Measurements from ENCODE around the gene CSMD2. TPM values are rescaled to one million over a fixed set of nuclear protein-coding genes. Genes with fewer than 3 reads are reported as not detected.

Gene CSMD2
- total RNA-seq, 1 experiment from 2014 or later, result not detected

- no peak overlapping the region for H3K4me2 ChIP-seq
- no peak overlapping the region for H3K4me3 ChIP-seq
- H3K4me1 ChIP-seq (replicated peaks; ENCODE audit: insufficient read depth), result no peaks in the 10 kb centered on the region
- no peaks in the 10 kb centered on the region for H3F3A ChIP-seq (ENCODE audit: insufficient read depth, low read depth)
- H4K20me1 ChIP-seq (ENCODE audit: insufficient read depth), result no peaks in the 10 kb centered on the region
- ChIA-PET POLR2A (ENCODE audit: unreplicated experiment) (no interaction called here), CTCF (no interaction called here)
- H3K36me3 ChIP-seq (ENCODE audit: low read depth), result no peaks in the 10 kb centered on the region
- no peaks in the 10 kb centered on the region for H3K79me2 ChIP-seq (ENCODE audit: low read depth)
- no peak overlapping the region for H2AFZ ChIP-seq
- H3K9me2 ChIP-seq (ENCODE audit: insufficient read depth), result no peaks in the 10 kb centered on the region
- intact Hi-C loops (cut with micrococcal nuclease; ENCODE audit: unreplicated experiment), result no loop called here
- DNase-seq, result no peak
- BruUV-seq (replicated peaks), result no TSS peak
- TF ChIP-seq EZH2 (IDR thresholded peaks at IDR 0.05; ENCODE audit: low read depth) (no peak), CTCF (conservative IDR thresholded peaks at IDR 0.05) (no peak)
- peaks cover 29% of the 10 kb centered on the region; the same call in 1 of the 2 replicates for H3K27me3 ChIP-seq (ENCODE audit: insufficient read depth, low read depth)
- H3K9me3 ChIP-seq (ENCODE audit: insufficient read depth, low read depth), result no peaks in the 10 kb centered on the region
- no peak overlapping the region for H3K27ac ChIP-seq
Measured at GRCh38 chr1:33986390-33987095, 178.5 kb downstream of the CSMD2 start.

GRCh38 chr1:33985656-33986055, 179.4 kb downstream of the CSMD2 start:
- no peak for TF ChIP-seq EZH2 (IDR thresholded peaks at IDR 0.05; ENCODE audit: low read depth)
- no peak for TF ChIP-seq CTCF (conservative IDR thresholded peaks at IDR 0.05)
- no peak overlapping the region for H3K4me2 ChIP-seq
- no peak for DNase-seq
- H3K36me3 ChIP-seq (ENCODE audit: low read depth), result no peaks in the 10 kb centered on the region
- no peaks in the 10 kb centered on the region for H3K9me3 ChIP-seq (ENCODE audit: insufficient read depth, low read depth)
- no peak overlapping the region for H2AFZ ChIP-seq
- no peaks in the 10 kb centered on the region for H3F3A ChIP-seq (ENCODE audit: insufficient read depth, low read depth)
- no peak overlapping the region for H3K4me3 ChIP-seq
- no TSS peak for BruUV-seq (replicated peaks)
- no peaks in the 10 kb centered on the region for H4K20me1 ChIP-seq (ENCODE audit: insufficient read depth)
- no peaks in the 10 kb centered on the region for H3K79me2 ChIP-seq (ENCODE audit: low read depth)
- ChIA-PET CTCF (no interaction called here), POLR2A (ENCODE audit: unreplicated experiment) (no interaction called here)
- intact Hi-C loops (cut with micrococcal nuclease; ENCODE audit: unreplicated experiment), result no loop called here
- no peaks in the 10 kb centered on the region for H3K9me2 ChIP-seq (ENCODE audit: insufficient read depth)
- no peak overlapping the region for H3K27ac ChIP-seq
- H3K27me3 ChIP-seq (ENCODE audit: insufficient read depth, low read depth), result peaks cover 29% of the 10 kb centered on the region; the same call in 1 of the 2 replicates
- no peaks in the 10 kb centered on the region for H3K4me1 ChIP-seq (replicated peaks; ENCODE audit: insufficient read depth)

DNA sequence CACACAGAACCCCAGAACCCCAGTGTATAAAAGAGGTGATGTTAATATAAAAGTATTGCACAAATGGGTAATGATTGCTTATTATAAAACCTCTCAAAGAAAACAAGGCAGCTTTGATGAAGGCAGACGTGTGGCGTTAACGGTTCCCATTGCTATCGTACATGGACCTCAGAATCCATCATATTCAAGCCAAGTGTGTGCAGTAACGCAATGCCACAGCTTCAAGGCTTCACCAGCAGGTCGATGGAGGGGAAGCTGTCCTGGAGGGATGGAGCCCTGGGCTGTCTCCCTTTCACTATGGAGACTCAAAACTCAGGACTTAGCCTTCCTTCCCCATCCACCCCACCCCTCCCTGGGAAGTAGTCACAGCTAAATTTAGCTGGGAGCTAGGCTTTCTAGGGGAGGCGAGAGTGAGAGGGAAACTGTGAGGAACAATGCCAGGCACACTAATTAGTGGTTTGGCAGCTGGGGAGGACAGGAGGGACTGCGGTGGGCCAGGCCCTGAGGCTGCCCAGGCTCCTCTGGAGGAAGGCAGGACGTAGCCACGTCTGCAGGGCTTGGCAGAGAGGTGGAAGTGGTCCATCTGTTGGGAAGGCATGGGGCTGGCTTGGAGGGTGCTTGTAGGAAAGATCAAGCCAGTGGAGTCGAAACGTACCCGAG, 180.0 kb downstream of the CSMD2 start:
- Histone ChIP-seq H3K27me3 (ENCODE audit: insufficient read depth, low read depth) (peaks cover 30% of the 10 kb centered on the region; the same call in 1 of the 2 replicates), H3K4me1 (replicated peaks; ENCODE audit: insufficient read depth) (no peaks in the 10 kb centered on the region), H4K20me1 (ENCODE audit: insufficient read depth) (no peaks in the 10 kb centered on the region), H3K9me3 (ENCODE audit: insufficient read depth, low read depth) (no peaks in the 10 kb centered on the region), H3K9me2 (ENCODE audit: insufficient read depth) (no peaks in the 10 kb centered on the region), H2AFZ (no peak overlapping the region), H3K79me2 (ENCODE audit: low read depth) (no peaks in the 10 kb centered on the region), H3K27ac (no peak overlapping the region), H3F3A (ENCODE audit: insufficient read depth, low read depth) (no peaks in the 10 kb centered on the region), H3K4me2 (no peak overlapping the region), H3K36me3 (ENCODE audit: low read depth) (no peaks in the 10 kb centered on the region), H3K4me3 (no peak overlapping the region)
- CTCF ChIA-PET, result no interaction called here
- intact Hi-C loops (cut with micrococcal nuclease; ENCODE audit: unreplicated experiment), result no loop called here
- POLR2A ChIA-PET (ENCODE audit: unreplicated experiment), result no interaction called here
- BruUV-seq (replicated peaks), result no TSS peak
- TF ChIP-seq EZH2 (IDR thresholded peaks at IDR 0.05; ENCODE audit: low read depth) (no peak), CTCF (conservative IDR thresholded peaks at IDR 0.05) (no peak)
- DNase-seq, result no peak

All from PC-9 (cell line).